Cardiac muscle cell (in vitro differentiated cells and primary cell): ENCODE results near the gene SIRT3. TPM values are rescaled to one million over a fixed set of nuclear protein-coding genes. Genes with fewer than 3 reads are reported as not detected.

Source experiments
- DNase-seq, 2 donors: peaks; one replicate each; pipeline versions ENCODE4 v3.0.0 to v3.0.0-alpha.2; 2010 to 2017; ENCODE audit warnings: low read depth in 1 of 2, low spot score in 1 of 2
- H3K27ac ChIP-seq: fragments of 200-600 bp; sonication (generic); 2 replicates; pipeline ENCODE4 v1.5.1; 2016
- H3K27me3 ChIP-seq: fragments of 200-600 bp; sonication (generic); 2 replicates; pipeline ENCODE4 v1.6.0; 2016; ENCODE audit warnings: control low read depth
- H3K36me3 ChIP-seq: fragments of 200-600 bp; sonication (generic); 2 replicates; pipeline ENCODE4 v1.5.1; 2016; ENCODE audit warnings: control low read depth
- H3K4me1 ChIP-seq: fragments of 200-600 bp; sonication (generic); 2 replicates; pipeline ENCODE4 v1.8.1; 2017; ENCODE audit warnings: low read depth, mild to moderate bottlenecking, mixed run types
- H3K4me3 ChIP-seq: fragments of 200-600 bp; sonication (generic); 2 replicates; pipeline ENCODE4 v1.5.1; 2016; ENCODE audit warnings: mild to moderate bottlenecking
- H3K9me3 ChIP-seq: fragments of 200-600 bp; sonication (generic); 2 replicates; pipeline ENCODE4 v1.5.1; 2017; ENCODE audit warnings: low read depth, mild to moderate bottlenecking, control low read depth
- polyA plus RNA-seq: library from polyadenylated mRNA; unstranded; fragments of >200 nt; fragmentation: Nextera tagmentation; extraction: Ambion mirVana; gene quantifications from 2 replicates; pipeline ENCODE4 v1.2.1, GENCODE V29; 2016
- total RNA-seq: library from RNA; depleted of rRNA; stranded (reverse); fragments of >200 nt; gene quantifications from 2 replicates; pipeline ENCODE4 v1.2.3, GENCODE V29; 2016
- TF ChIP-seq, protein P1 (sequence below): IDR thresholded peaks from 2 replicates; pipeline ENCODE4 v1.5.1; 2012; ENCODE audit warnings: low read depth, mild to moderate bottlenecking, low read length

Gene SIRT3
- total and polyA plus RNA-seq, 2 experiments from 2014 or later: 46.1 to 53.6 TPM

GRCh38 chr11:203945-204586 is 32.1 kb downstream of the SIRT3 start:
- H3K4me1 ChIP-seq: no peaks in the 10 kb centered on the region
- TF ChIP-seq, protein P1, sequence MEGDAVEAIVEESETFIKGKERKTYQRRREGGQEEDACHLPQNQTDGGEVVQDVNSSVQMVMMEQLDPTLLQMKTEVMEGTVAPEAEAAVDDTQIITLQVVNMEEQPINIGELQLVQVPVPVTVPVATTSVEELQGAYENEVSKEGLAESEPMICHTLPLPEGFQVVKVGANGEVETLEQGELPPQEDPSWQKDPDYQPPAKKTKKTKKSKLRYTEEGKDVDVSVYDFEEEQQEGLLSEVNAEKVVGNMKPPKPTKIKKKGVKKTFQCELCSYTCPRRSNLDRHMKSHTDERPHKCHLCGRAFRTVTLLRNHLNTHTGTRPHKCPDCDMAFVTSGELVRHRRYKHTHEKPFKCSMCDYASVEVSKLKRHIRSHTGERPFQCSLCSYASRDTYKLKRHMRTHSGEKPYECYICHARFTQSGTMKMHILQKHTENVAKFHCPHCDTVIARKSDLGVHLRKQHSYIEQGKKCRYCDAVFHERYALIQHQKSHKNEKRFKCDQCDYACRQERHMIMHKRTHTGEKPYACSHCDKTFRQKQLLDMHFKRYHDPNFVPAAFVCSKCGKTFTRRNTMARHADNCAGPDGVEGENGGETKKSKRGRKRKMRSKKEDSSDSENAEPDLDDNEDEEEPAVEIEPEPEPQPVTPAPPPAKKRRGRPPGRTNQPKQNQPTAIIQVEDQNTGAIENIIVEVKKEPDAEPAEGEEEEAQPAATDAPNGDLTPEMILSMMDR: no peak
- no peaks in the 10 kb centered on the region for H3K9me3 ChIP-seq
- no peak for DNase-seq
- H3K27ac ChIP-seq: no peak overlapping the region
- no peaks in the 10 kb centered on the region for H3K27me3 ChIP-seq
- H3K4me3 ChIP-seq: no peak overlapping the region
- H3K36me3 ChIP-seq: no peaks in the 10 kb centered on the region

GRCh38 chr11:203056-203944 is 32.8 kb downstream of the SIRT3 start:
- TF ChIP-seq, protein P1: no peak

GRCh38 chr11:202490-202889 is 33.7 kb downstream of the SIRT3 start:
- Histone ChIP-seq H3K9me3 (no peaks in the 10 kb centered on the region), H3K27ac (no peak overlapping the region), H3K36me3 (no peaks in the 10 kb centered on the region), H3K27me3 (no peaks in the 10 kb centered on the region), H3K4me1 (no peaks in the 10 kb centered on the region), H3K4me3 (no peak overlapping the region)
- TF ChIP-seq, protein P1: no peak
- DNase-seq: no peak

More at GRCh38 chr11:203056-203944, 32.8 kb downstream of the SIRT3 start:
- Histone ChIP-seq H3K4me1 (no peaks in the 10 kb centered on the region), H3K9me3 (no peaks in the 10 kb centered on the region), H3K27me3 (no peaks in the 10 kb centered on the region), H3K4me3 (no peak overlapping the region), H3K27ac (no peak overlapping the region), H3K36me3 (no peaks in the 10 kb centered on the region)
- DNase-seq: no peak

DNA sequence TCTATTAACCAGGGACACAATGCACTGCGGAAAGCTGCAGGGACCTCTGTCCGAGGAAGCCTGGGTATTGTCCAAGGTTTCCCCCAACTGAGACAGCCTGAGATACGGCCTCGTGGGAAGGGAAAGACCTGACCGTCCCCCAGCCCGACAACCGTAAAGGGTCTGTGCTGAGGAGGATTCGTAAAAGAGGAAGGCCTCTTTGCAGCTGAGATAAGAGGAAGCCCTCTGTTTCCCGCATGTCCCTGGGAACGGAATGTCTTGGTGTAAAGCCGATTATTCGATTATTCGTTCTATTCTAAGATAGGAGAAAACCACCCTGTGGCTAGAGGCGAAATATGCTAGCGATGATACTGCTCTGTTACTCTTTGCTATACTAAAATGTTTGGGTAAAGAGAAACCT is 34.2 kb downstream of the SIRT3 start:
- Histone ChIP-seq H3K4me3 (no peak overlapping the region), H3K4me1 (no peaks in the 10 kb centered on the region), H3K27me3 (no peaks in the 10 kb centered on the region), H3K36me3 (no peaks in the 10 kb centered on the region), H3K27ac (no peak overlapping the region), H3K9me3 (no peaks in the 10 kb centered on the region)
- TF ChIP-seq, protein P1: no peak
- peak in 1 of 2 donors; percentile 27 for DNase-seq

GRCh38 chr11:200224-201003 is 35.7 kb downstream of the SIRT3 start:
- Histone ChIP-seq H3K36me3 (no peaks in the 10 kb centered on the region), H3K4me1 (no peaks in the 10 kb centered on the region), H3K9me3 (no peaks in the 10 kb centered on the region), H3K4me3 (no peak overlapping the region), H3K27ac (no peak overlapping the region), H3K27me3 (no peaks in the 10 kb centered on the region)
- DNase-seq: no peak
- TF ChIP-seq, protein P1: no peak
